HL-60 (cell line): Measurements from ENCODE around the gene CACNA1D.

Source experiments
- DNase-seq, 2 experiments: peaks; one replicate each; pipeline ENCODE4 v3.0.0-alpha.2; 2010 to 2020; ENCODE audit warnings: low read depth in 1 of 2, low spot score in 1 of 2
- H3K27ac ChIP-seq: fragments of 250-450 bp; sonication (Bioruptor Pico); replicated peaks from 2 replicates; pipeline ENCODE4 v1.5.1; 2020; ENCODE audit warnings: mild to moderate bottlenecking, moderate library complexity
- H3K27me3 ChIP-seq: fragments of 250-450 bp; sonication (Bioruptor Pico); 2 replicates; pipeline ENCODE4 v1.5.1; 2021; ENCODE audit warnings: mild to moderate bottlenecking, moderate library complexity; ENCODE audit not compliant: insufficient read depth, poor library complexity, severe bottlenecking
- H3K4me3 ChIP-seq: replicated peaks from 2 replicates; pipeline ENCODE4 v1.5.1; 2011; ENCODE audit warnings: mild to moderate bottlenecking, control low read depth, low read length; ENCODE audit not compliant: insufficient read depth
- GABPA ChIP-seq: IDR thresholded peaks from 2 replicates; pipeline ENCODE4 v1.6.1; 2012; ENCODE audit warnings: low read depth
- POLR2AphosphoS5 ChIP-seq: IDR thresholded peaks from 2 replicates; pipeline ENCODE4 v1.6.1; 2012; ENCODE audit warnings: low read depth
- SPI1 ChIP-seq: IDR thresholded peaks from 2 replicates; pipeline ENCODE4 v1.6.1; 2012; ENCODE audit warnings: low read depth, mild to moderate bottlenecking, borderline replicate concordance
- TF ChIP-seq, protein P1 (sequence below): IDR thresholded peaks from 2 replicates; pipeline ENCODE4 v1.6.1; 2012; ENCODE audit warnings: low read depth; ENCODE audit not compliant: insufficient replicate concordance
- TF ChIP-seq, protein P2 (sequence below): IDR thresholded peaks from one replicate; pipeline ENCODE4 v1.5.1; 2011; ENCODE audit warnings: low read length, control low read depth, inconsistent platforms; ENCODE audit not compliant: insufficient read depth

The CACNA1D gene

DNA sequence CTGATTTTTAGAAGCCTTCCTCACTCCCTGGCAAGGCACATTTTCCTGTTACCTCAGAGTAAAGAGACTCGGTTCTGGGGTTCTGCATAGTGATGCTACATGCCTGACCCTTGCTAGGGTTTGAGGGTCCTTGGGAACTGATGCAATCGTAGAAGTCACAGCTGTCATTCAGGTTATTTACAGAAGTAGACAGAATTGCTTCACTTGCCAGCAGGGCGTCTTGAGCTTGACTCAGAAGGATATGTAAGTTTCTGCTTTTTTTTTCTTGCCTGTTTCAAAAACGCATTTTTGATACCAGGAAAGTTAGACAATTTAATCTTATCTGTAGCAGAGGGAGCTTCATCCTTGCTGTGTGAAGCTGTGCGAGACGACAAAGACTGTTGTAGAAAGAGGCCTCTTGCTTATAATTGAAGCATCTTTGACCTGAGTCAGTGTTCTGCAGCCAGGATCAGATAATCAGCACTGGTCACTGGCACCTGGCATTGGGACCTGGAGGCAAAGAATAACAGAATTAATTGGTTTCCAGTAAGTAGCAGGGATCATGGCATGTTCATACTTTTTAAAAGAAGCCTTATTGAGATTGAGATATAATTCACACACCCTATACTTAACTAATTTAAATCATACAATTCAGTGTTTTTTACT is 24.8 kb downstream of the CACNA1D start:
- peaks cover 8% of the 10 kb centered on the region for H3K27me3 ChIP-seq
- peak; percentile 8 to 25 for DNase-seq
- no peak overlapping the region for H3K4me3 ChIP-seq
- H3K27ac ChIP-seq, result no peak overlapping the region
- TF ChIP-seq, protein P1, sequence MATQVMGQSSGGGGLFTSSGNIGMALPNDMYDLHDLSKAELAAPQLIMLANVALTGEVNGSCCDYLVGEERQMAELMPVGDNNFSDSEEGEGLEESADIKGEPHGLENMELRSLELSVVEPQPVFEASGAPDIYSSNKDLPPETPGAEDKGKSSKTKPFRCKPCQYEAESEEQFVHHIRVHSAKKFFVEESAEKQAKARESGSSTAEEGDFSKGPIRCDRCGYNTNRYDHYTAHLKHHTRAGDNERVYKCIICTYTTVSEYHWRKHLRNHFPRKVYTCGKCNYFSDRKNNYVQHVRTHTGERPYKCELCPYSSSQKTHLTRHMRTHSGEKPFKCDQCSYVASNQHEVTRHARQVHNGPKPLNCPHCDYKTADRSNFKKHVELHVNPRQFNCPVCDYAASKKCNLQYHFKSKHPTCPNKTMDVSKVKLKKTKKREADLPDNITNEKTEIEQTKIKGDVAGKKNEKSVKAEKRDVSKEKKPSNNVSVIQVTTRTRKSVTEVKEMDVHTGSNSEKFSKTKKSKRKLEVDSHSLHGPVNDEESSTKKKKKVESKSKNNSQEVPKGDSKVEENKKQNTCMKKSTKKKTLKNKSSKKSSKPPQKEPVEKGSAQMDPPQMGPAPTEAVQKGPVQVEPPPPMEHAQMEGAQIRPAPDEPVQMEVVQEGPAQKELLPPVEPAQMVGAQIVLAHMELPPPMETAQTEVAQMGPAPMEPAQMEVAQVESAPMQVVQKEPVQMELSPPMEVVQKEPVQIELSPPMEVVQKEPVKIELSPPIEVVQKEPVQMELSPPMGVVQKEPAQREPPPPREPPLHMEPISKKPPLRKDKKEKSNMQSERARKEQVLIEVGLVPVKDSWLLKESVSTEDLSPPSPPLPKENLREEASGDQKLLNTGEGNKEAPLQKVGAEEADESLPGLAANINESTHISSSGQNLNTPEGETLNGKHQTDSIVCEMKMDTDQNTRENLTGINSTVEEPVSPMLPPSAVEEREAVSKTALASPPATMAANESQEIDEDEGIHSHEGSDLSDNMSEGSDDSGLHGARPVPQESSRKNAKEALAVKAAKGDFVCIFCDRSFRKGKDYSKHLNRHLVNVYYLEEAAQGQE, result no peak
- TF ChIP-seq, protein P2, sequence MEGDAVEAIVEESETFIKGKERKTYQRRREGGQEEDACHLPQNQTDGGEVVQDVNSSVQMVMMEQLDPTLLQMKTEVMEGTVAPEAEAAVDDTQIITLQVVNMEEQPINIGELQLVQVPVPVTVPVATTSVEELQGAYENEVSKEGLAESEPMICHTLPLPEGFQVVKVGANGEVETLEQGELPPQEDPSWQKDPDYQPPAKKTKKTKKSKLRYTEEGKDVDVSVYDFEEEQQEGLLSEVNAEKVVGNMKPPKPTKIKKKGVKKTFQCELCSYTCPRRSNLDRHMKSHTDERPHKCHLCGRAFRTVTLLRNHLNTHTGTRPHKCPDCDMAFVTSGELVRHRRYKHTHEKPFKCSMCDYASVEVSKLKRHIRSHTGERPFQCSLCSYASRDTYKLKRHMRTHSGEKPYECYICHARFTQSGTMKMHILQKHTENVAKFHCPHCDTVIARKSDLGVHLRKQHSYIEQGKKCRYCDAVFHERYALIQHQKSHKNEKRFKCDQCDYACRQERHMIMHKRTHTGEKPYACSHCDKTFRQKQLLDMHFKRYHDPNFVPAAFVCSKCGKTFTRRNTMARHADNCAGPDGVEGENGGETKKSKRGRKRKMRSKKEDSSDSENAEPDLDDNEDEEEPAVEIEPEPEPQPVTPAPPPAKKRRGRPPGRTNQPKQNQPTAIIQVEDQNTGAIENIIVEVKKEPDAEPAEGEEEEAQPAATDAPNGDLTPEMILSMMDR, result no peak
- TF ChIP-seq SPI1, result no peak
- no peak for TF ChIP-seq GABPA
- no peak for TF ChIP-seq POLR2AphosphoS5

- no peak for DNase-seq
- H3K27me3 ChIP-seq, result peaks cover 19% of the 10 kb centered on the region
- TF ChIP-seq, protein P2, result no peak
- TF ChIP-seq, protein P1, result no peak
- no peak for TF ChIP-seq GABPA
- TF ChIP-seq POLR2AphosphoS5, result no peak
- no peak for TF ChIP-seq SPI1
- H3K27ac ChIP-seq, result no peak overlapping the region
- no peak overlapping the region for H3K4me3 ChIP-seq
These were observed 28.9 kb downstream of the CACNA1D start for GRCh38 chr3:53523346-53523745.

GRCh38 chr3:53524566-53524965 is 30.2 kb downstream of the CACNA1D start:
- Histone ChIP-seq H3K27me3 (peaks cover 26% of the 10 kb centered on the region), H3K4me3 (no peak overlapping the region), H3K27ac (no peak overlapping the region)
- TF ChIP-seq POLR2AphosphoS5 (no peak), GABPA (no peak), SPI1 (no peak)
- TF ChIP-seq, protein P1, result no peak
- TF ChIP-seq, protein P2, result no peak
- no peak for DNase-seq
